GM23248 (cell line): Measurements from ENCODE around the gene GLI1. TPM values are rescaled to one million over a fixed set of nuclear protein-coding genes. Genes with fewer than 3 reads are reported as not detected.

Experiments used
- DNase-seq: peaks from one replicate; pipeline ENCODE4 v3.0.0-alpha.2; 2015
- H2AFZ ChIP-seq: fragments of 200-600 bp; sonication (generic); 2 replicates; pipeline ENCODE4 v1.6.1; 2016; ENCODE audit warnings: antibody characterized with exemption
- H3F3A ChIP-seq: fragments of 200-600 bp; sonication (generic); 2 replicates; pipeline ENCODE4 v1.6.1; 2016; ENCODE audit warnings: mild to moderate bottlenecking, antibody characterized with exemption, mixed run types; ENCODE audit not compliant: insufficient read depth
- H3K27ac ChIP-seq: fragments of 200-600 bp; sonication (generic); 2 replicates; pipeline ENCODE4 v1.5.1; 2016; ENCODE audit warnings: mild to moderate bottlenecking
- H3K27me3 ChIP-seq: fragments of 200-600 bp; sonication (generic); replicated peaks from 2 replicates; pipeline ENCODE4 v1.6.1; 2016; ENCODE audit warnings: mild to moderate bottlenecking; ENCODE audit not compliant: insufficient read depth
- H3K36me3 ChIP-seq: fragments of 200-600 bp; sonication (generic); 2 replicates; pipeline ENCODE4 v1.6.1; 2016; ENCODE audit warnings: low read depth, mild to moderate bottlenecking
- H3K4me1 ChIP-seq: fragments of 200-600 bp; sonication (generic); 2 replicates; pipeline ENCODE4 v1.6.1; 2016; ENCODE audit warnings: mild to moderate bottlenecking; ENCODE audit not compliant: insufficient read depth
- H3K4me2 ChIP-seq: fragments of 200-600 bp; sonication (generic); one replicate; pipeline ENCODE4 v1.6.1; 2016; ENCODE audit warnings: mild to moderate bottlenecking; ENCODE audit not compliant: unreplicated experiment
- H3K4me3 ChIP-seq: fragments of 200-600 bp; sonication (generic); 2 replicates; pipeline ENCODE4 v1.5.1; 2016; ENCODE audit warnings: mild to moderate bottlenecking
- H3K79me2 ChIP-seq: fragments of 200-600 bp; sonication (generic); 2 replicates; pipeline ENCODE4 v1.6.1; 2016; ENCODE audit warnings: mild to moderate bottlenecking; ENCODE audit not compliant: insufficient read depth
- H3K9ac ChIP-seq: fragments of 200-600 bp; sonication (generic); 2 replicates; pipeline ENCODE4 v1.6.1; 2016; ENCODE audit warnings: mild to moderate bottlenecking
- H3K9me2 ChIP-seq: fragments of 200-600 bp; sonication (generic); 2 replicates; pipeline ENCODE4 v1.6.1; 2016; ENCODE audit warnings: mixed run types, mild to moderate bottlenecking, moderate library complexity; ENCODE audit not compliant: insufficient read depth
- H3K9me3 ChIP-seq: fragments of 200-600 bp; sonication (generic); one replicate; pipeline ENCODE4 v1.6.1; 2017; ENCODE audit warnings: low read depth
- H4K20me1 ChIP-seq: fragments of 200-600 bp; sonication (generic); 2 replicates; pipeline ENCODE4 v1.6.0; 2016; ENCODE audit not compliant: insufficient read depth
- EZH2 ChIP-seq: fragments of 200-600 bp; sonication (generic); IDR thresholded peaks from 2 replicates; pipeline ENCODE4 v1.6.1; 2018; ENCODE audit warnings: antibody characterized with exemption, mild to moderate bottlenecking; ENCODE audit not compliant: insufficient read depth, poor library complexity, severe bottlenecking
- EZH2phosphoT487 ChIP-seq: fragments of 200-600 bp; sonication (generic); IDR thresholded peaks from 2 replicates; pipeline ENCODE4 v1.6.1; 2018; ENCODE audit warnings: antibody characterized with exemption, moderate library complexity, mild to moderate bottlenecking, low read depth; ENCODE audit not compliant: insufficient read depth
- WGBS, 2 experiments: methylation state at CpG; one replicate each; pipeline ENCODE4 v1.1.6; 2015 to 2017; ENCODE audit warnings: low lambda C conversion rate in 2 of 2, low coverage in 1 of 2; ENCODE audit errors: missing lambda C conversion rate in 2 of 2; 5-methylcytosine and 5-hydroxymethylcytosine counted together
- in situ Hi-C: fragments of 300-500 bp; cut with MboI; formaldehyde crosslinking; loops from 2 replicates; pipeline ENCODE4 v1.15.0; 2020
- polyA plus RNA-seq: library from polyadenylated mRNA; unstranded; fragments of >200 nt; fragmentation: Nextera tagmentation; extraction: Ambion mirVana; gene quantifications from 2 replicates; pipeline ENCODE4 v1.2.1, GENCODE V29; 2016
- total RNA-seq: library from RNA; depleted of rRNA; stranded (reverse); fragments of >200 nt; shearing (Covaris generic); gene quantifications from 2 replicates; pipeline ENCODE4 v1.2.3, GENCODE V29; 2014

GLI1 gene
- total and polyA plus RNA-seq, 2 experiments from 2014 or later: 1.0 to 1.8 TPM

- no peak overlapping the region for H3K4me3 ChIP-seq
- no peaks in the 10 kb centered on the region for H3K4me1 ChIP-seq
- H2AFZ ChIP-seq: no peak overlapping the region
- WGBS, 2 experiments: 73 to 82% methylated on average over 12 of the region's 12 CpGs
- H3K79me2 ChIP-seq: no peaks in the 10 kb centered on the region
- no peaks in the 10 kb centered on the region for H3K9me2 ChIP-seq
- in situ Hi-C loops: no loop called here
- no peaks in the 10 kb centered on the region for H4K20me1 ChIP-seq
- DNase-seq: no peak
- no peaks in the 10 kb centered on the region for H3F3A ChIP-seq
- TF ChIP-seq EZH2 (no peak), EZH2phosphoT487 (no peak)
- H3K4me2 ChIP-seq: no peak overlapping the region
- H3K27me3 ChIP-seq: peaks cover 1% of the 10 kb centered on the region; the same call in 1 of the 2 replicates
- no peaks in the 10 kb centered on the region for H3K36me3 ChIP-seq
- no peaks in the 10 kb centered on the region for H3K9me3 ChIP-seq
- H3K9ac ChIP-seq: no peak overlapping the region
- H3K27ac ChIP-seq: no peak overlapping the region
These were observed 7.8 kb downstream of the GLI1 start for GRCh38 chr12:57467212-57467874.

DNA sequence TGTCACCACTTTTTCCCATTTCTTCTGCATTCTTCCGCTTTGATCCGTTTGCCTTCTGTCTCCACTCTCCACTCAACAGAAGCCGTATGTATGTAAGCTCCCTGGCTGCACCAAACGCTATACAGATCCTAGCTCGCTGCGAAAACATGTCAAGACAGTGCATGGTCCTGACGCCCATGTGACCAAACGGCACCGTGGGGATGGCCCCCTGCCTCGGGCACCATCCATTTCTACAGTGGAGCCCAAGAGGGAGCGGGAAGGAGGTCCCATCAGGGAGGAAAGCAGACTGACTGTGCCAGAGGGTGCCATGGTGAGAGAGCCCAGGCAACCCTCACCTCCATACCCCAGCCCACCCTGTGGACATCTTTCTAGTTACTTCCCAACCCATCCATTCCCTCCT, 8.3 kb downstream of the GLI1 start:
- H3K4me3 ChIP-seq: no peak overlapping the region
- no peak overlapping the region for H3K4me2 ChIP-seq
- in situ Hi-C loops: no loop called here
- no peak overlapping the region for H3K9ac ChIP-seq
- no peaks in the 10 kb centered on the region for H3K79me2 ChIP-seq
- no peaks in the 10 kb centered on the region for H3K9me3 ChIP-seq
- no peaks in the 10 kb centered on the region for H3K9me2 ChIP-seq
- H3K27ac ChIP-seq: no peak overlapping the region
- H3F3A ChIP-seq: no peaks in the 10 kb centered on the region
- WGBS, 2 experiments: 82 to 86% methylated on average over 10 to 11 of the region's 11 CpGs
- H3K4me1 ChIP-seq: no peaks in the 10 kb centered on the region
- no peak for DNase-seq
- no peaks in the 10 kb centered on the region for H3K36me3 ChIP-seq
- no peaks in the 10 kb centered on the region for H4K20me1 ChIP-seq
- H2AFZ ChIP-seq: no peak overlapping the region
- peaks cover 7% of the 10 kb centered on the region for H3K27me3 ChIP-seq
- no peak for TF ChIP-seq EZH2phosphoT487
- no peak for TF ChIP-seq EZH2

DNA sequence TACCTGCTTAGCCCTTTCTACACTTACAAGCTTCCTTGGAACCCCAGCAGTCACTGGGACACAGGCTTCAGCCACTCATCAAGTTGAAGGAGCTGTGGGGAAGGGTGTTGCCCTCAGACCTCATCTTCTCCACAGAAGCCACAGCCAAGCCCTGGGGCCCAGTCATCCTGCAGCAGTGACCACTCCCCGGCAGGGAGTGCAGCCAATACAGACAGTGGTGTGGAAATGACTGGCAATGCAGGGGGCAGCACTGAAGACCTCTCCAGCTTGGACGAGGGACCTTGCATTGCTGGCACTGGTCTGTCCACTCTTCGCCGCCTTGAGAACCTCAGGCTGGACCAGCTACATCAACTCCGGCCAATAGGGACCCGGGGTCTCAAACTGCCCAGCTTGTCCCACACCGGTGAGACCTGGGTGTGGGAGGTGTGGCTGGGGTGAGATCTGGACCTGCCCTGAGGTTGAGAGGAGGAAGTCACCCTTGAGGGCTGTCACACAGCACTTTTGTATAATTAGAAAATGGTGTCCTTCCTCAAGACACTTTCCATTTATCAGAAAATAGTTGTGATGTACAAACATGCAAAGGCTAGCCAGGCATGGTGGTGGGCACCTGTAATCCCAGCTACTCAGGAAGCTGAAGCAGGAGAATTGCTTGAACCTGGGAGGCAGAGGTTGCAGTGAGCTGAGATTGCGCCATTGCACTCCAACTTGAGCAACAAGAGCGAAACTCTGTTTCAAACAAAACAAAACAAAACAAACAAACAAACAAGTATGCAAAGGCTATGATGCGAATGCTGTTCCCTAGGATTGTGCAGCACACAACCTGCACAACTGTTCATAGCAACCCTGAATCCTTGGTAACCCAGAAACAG, 9.9 kb downstream of the GLI1 start:
- Histone ChIP-seq H3K9me3 (no peaks in the 10 kb centered on the region), H3K4me1 (no peaks in the 10 kb centered on the region), H4K20me1 (no peaks in the 10 kb centered on the region), H3K9me2 (no peaks in the 10 kb centered on the region), H3K9ac (no peak overlapping the region), H3K79me2 (no peaks in the 10 kb centered on the region), H3F3A (no peaks in the 10 kb centered on the region), H3K4me3 (no peak overlapping the region), H3K4me2 (no peak overlapping the region), H3K27me3 (peaks cover 23% of the 10 kb centered on the region), H3K27ac (no peak overlapping the region), H2AFZ (no peak overlapping the region), H3K36me3 (no peaks in the 10 kb centered on the region)
- TF ChIP-seq EZH2phosphoT487: no peak
- no peak for TF ChIP-seq EZH2
- no peak for DNase-seq
- in situ Hi-C loops: no loop called here
- WGBS, 2 experiments: 84 to 85% methylated on average over 10 of the region's 10 CpGs

GRCh38 chr12:57470286-57470969, 10.8 kb downstream of the GLI1 start:
- Histone ChIP-seq H3K4me2 (no peak overlapping the region), H3K4me1 (no peaks in the 10 kb centered on the region), H3K79me2 (no peaks in the 10 kb centered on the region), H4K20me1 (no peaks in the 10 kb centered on the region), H3K36me3 (no peaks in the 10 kb centered on the region), H2AFZ (no peak overlapping the region), H3K9me3 (no peaks in the 10 kb centered on the region), H3K4me3 (no peak overlapping the region), H3F3A (no peaks in the 10 kb centered on the region), H3K27me3 (peaks cover 32% of the 10 kb centered on the region), H3K9ac (no peak overlapping the region), H3K9me2 (no peaks in the 10 kb centered on the region), H3K27ac (no peak overlapping the region)
- 88 to 93% methylated on average over 13 to 14 of the region's 14 CpGs for WGBS, 2 experiments
- in situ Hi-C loops: no loop called here
- no peak for DNase-seq
- no peak for TF ChIP-seq EZH2phosphoT487
- no peak for TF ChIP-seq EZH2
